ENCODE results near the gene GJB5. TPM values are rescaled to one million over a fixed set of nuclear protein-coding genes. Genes with fewer than 3 reads are reported as not detected.

Gene GJB5
- total RNA-seq, 2 donors from 2014 or later = 0.42 TPM; not detected in 1

DNA sequence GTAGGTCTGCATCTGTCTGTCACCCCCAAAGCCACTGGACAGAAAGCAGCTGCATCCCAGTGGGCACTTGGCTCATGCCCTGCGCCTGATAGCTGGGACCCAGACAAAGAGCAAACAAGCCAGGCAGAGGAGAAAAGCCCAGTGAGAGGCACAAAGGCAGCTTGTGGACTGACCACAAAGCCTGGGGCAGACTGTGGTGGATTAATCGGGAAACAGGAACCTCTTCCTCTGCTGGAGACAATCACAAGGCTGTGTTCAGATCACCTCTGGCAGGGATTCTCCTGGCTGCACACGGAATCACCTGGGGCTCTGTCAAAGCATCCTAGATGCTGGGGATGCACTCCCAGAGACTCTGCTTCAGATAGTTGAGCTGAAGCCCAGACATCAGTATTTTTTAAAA is 15.2 kb upstream of the GJB5 start:
- no peak overlapping the region for H3K9ac ChIP-seq (ENCODE audit: low read depth in 2 of 2, low read length in 2 of 2)
- no peaks in the 10 kb centered on the region for H3K27me3 ChIP-seq
- H3K36me3 ChIP-seq = no peaks in the 10 kb centered on the region
- intact Hi-C loops (cut with DNase I) = loop anchor here (5.0 kb wide), 3 partner anchors 192 to 1107 kb away; no protein-coding TSS in a partner anchor
- TF ChIP-seq, protein P1, sequence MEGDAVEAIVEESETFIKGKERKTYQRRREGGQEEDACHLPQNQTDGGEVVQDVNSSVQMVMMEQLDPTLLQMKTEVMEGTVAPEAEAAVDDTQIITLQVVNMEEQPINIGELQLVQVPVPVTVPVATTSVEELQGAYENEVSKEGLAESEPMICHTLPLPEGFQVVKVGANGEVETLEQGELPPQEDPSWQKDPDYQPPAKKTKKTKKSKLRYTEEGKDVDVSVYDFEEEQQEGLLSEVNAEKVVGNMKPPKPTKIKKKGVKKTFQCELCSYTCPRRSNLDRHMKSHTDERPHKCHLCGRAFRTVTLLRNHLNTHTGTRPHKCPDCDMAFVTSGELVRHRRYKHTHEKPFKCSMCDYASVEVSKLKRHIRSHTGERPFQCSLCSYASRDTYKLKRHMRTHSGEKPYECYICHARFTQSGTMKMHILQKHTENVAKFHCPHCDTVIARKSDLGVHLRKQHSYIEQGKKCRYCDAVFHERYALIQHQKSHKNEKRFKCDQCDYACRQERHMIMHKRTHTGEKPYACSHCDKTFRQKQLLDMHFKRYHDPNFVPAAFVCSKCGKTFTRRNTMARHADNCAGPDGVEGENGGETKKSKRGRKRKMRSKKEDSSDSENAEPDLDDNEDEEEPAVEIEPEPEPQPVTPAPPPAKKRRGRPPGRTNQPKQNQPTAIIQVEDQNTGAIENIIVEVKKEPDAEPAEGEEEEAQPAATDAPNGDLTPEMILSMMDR (IDR thresholded peaks at IDR 0.05) = no peak
- no peaks in the 10 kb centered on the region for H3K9me3 ChIP-seq
- H3K4me1 ChIP-seq = no peaks in the 10 kb centered on the region
- no peak overlapping the region for H3K27ac ChIP-seq
- H3K4me3 ChIP-seq = no peak overlapping the region
- DNase-seq = no peak

DNA sequence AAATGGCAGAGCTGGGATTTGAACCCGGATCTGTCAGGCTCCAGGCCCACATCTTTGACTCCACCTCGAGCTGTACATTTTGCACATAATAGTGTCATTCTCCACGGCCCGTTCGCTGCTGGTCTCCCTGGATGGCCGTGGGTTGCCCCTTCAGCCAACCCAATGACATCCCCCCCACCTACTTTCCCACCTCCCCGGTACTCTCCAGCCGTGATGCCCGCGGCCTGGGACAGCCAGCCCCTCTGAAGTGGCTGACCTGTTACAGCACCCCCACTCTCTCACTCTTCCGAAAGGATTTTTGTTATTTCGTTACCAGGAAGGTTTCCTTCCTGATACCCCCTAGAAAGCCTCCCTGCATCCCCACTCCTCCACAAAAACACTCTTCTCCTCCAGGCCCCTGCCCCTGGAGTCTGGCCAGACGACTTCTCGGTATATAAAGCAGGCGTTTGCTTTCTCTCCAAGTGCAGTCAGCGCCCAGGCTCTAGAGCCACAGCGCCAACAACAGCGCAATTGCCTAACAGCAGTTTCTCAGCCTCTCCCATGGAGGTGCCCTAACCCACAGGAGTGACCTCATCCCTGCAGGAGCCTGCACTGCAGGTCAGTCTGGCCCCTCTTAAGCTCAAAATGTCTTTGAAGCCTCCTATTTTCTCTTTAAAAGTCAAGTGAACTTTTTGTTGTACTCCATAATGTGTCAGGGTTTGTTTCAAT is 14.5 kb upstream of the GJB5 start:
- TF ChIP-seq, protein P1 (IDR thresholded peaks at IDR 0.05) = no peak
- Histone ChIP-seq H3K9ac (ENCODE audit: low read depth in 2 of 2, low read length in 2 of 2) (no peak overlapping the region), H3K36me3 (no peaks in the 10 kb centered on the region), H3K4me3 (no peak overlapping the region), H3K27ac (no peak overlapping the region), H3K27me3 (no peaks in the 10 kb centered on the region), H3K4me1 (no peaks in the 10 kb centered on the region), H3K9me3 (no peaks in the 10 kb centered on the region)
- no peak for DNase-seq
- intact Hi-C loops (cut with DNase I) = loop anchor here (5.0 kb wide), 3 partner anchors 193 to 1108 kb away; no protein-coding TSS in a partner anchor

DNA sequence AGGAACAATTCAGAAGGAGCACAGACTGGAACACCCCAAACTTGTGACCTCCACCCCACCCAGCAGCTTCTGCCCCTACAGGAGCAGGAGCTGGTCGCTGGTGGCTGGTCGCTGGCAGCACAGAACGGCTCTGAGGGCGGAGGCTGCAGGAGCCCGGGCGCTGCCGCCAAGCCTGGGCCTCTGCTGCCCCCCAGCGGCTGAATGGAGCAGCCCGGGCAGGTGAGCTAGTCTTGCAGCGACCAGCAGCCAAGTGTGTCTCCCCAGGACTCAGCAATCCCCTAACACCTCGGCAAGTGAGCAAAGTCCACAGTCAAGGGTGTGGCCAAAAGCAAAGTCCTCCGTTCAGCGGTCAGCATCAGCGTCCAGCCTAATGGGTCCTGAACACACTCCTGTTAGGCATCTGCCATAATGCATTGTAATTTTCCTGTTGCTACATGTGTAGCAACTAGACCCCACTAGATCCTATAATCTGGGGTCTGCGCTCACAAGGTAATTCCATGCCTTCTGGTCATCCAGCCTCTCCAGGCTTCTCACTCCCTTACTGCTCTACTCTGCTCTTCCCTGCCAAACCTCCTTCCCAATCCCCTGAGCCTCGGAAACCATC is 12.1 kb upstream of the GJB5 start:
- Histone ChIP-seq H3K27ac (no peak overlapping the region), H3K27me3 (no peaks in the 10 kb centered on the region), H3K4me1 (no peaks in the 10 kb centered on the region), H3K9me3 (no peaks in the 10 kb centered on the region), H3K36me3 (no peaks in the 10 kb centered on the region), H3K4me3 (no peak overlapping the region), H3K9ac (ENCODE audit: low read depth in 2 of 2, low read length in 2 of 2) (no peak overlapping the region)
- TF ChIP-seq, protein P1 (IDR thresholded peaks at IDR 0.05) = peak; percentile 95
- intact Hi-C loops (cut with DNase I) = loop anchor here (5.0 kb wide), 3 partner anchors 195 to 1110 kb away; no protein-coding TSS in a partner anchor
- DNase-seq = peak; percentile 84

DNA sequence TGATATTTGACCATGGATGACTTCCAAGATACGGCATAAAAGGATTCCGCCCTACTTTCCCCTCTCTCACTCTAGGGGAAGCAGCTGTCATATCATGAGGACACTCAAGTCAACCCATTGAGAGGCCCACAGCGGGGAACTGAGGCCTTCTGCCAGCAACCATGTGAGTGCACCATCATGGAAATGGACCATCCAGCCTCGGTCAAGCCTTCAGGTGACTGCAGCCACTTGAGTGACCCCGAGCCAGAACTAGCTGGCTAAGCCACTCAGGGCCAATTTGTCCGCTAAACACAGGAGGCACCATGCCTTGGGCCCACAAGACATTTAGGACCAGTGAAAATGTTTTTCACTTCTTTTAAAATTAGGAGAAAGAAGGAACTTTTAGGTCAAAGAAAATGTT is 11.1 kb upstream of the GJB5 start:
- no peaks in the 10 kb centered on the region for H3K27me3 ChIP-seq

DNA sequence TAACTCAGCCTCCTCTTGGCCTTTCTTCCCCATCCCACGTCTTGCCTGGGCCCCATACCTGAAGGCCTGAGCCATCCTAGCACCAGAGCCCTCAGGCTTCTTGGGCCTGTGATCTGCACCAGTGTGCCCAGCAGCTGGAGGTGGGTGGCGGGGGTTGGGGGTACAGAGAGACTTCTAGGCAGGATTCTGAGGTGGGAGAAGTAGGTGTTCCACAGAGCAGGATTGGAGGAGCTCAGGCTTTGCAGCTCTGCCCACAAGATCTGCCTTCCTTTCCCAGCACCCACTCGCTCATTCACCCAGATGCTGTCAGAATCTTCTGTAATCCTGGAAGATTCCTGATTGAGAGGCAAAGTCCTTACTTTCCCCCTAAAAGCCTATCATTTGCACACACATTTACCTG is 10.0 kb upstream of the GJB5 start:
- no peaks in the 10 kb centered on the region for H3K4me1 ChIP-seq
- H3K36me3 ChIP-seq = no peaks in the 10 kb centered on the region
- H3K27ac ChIP-seq = no peak overlapping the region
- H3K9me3 ChIP-seq = no peaks in the 10 kb centered on the region
- intact Hi-C loops (cut with DNase I) = loop anchor here (5.0 kb wide), 4 partner anchors 143 to 1113 kb away; no protein-coding TSS in a partner anchor
- TF ChIP-seq, protein P1 (IDR thresholded peaks at IDR 0.05) = no peak
- H3K9ac ChIP-seq (ENCODE audit: low read depth in 2 of 2, low read length in 2 of 2) = no peak overlapping the region
- H3K27me3 ChIP-seq = no peaks in the 10 kb centered on the region
- H3K4me3 ChIP-seq = no peak overlapping the region
- DNase-seq = no peak

More for the DNA sequence above, 11.1 kb upstream of the GJB5 start:
- intact Hi-C loops (cut with DNase I) = loop anchor here (5.0 kb wide), 3 partner anchors 196 to 1111 kb away; no protein-coding TSS in a partner anchor
- H3K9me3 ChIP-seq = no peaks in the 10 kb centered on the region
- H3K4me1 ChIP-seq = no peaks in the 10 kb centered on the region
- no peak overlapping the region for H3K27ac ChIP-seq
- no peak overlapping the region for H3K9ac ChIP-seq (ENCODE audit: low read depth in 2 of 2, low read length in 2 of 2)
- no peak for DNase-seq
- H3K36me3 ChIP-seq = no peaks in the 10 kb centered on the region
- TF ChIP-seq, protein P1 (IDR thresholded peaks at IDR 0.05) = no peak
- no peak overlapping the region for H3K4me3 ChIP-seq
